ENCODE data around the gene CHST12.

GRCh38 chr7:2462731-2463130 lies 59.3 kb downstream of the CHST12 start:
- no peak for TF ChIP-seq EZH2 (optimal IDR thresholded peaks at IDR 0.05; ENCODE audit: low read depth, low read length)
- no peak for TF ChIP-seq CTCF (IDR thresholded peaks at IDR 0.05; ENCODE audit: low read length)

Data from MM.1S (cell line).